NCI-H1694 treated with DMSO at 0.1 percent for 48 hours (cell line): ENCODE results near the gene DIDO1.
"Not testable (repeated sequence)": the region's sequence is repeated elsewhere in the genome, so short reads cannot be mapped to it uniquely, and the experiment has no call there.

Experiments used
- DNase-seq: peaks from one replicate; lab custom pipeline; 2025; lab: John Stamatoyannopoulos, UW

DIDO1 gene

DNA sequence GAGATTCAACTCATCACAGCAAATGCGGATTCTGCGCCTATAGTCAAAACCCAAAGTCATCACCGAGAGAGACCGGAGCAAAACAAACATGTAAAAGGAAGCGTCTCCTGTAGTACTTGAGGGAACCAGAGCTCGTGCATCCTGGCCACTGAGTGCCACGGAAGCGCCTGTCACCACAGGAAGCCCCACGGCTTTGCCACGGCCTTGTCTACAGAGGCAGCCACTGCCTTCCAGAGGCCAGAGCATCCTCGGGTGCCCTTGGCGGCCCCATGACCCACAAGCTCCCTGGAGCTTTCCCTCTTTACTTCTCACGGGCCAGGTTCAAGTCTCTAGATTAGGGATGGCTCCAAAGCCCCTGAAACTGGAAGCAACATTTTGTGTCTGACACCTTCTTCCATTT lies 72.2 kb downstream of the DIDO1 start:
- no peak for DNase-seq

DNA sequence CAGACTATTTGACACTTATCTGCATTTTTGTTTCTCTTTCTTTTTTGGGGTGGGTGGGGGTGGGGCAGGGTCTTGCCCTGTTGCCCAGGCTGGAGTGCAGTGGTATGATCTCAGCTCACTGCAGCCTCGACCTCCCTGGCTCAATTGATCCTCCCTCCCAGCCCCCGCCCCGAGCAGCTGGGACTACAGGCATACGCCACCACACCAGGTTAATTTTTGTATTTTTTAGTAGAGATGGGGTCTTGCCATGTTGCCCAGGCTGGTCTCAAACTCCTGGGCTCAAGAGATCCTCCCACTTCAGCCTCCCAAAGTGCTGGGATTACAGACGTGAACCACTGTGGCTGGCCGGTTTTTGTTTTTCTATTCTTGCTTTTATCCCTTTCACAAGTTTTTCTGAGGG lies 73.0 kb downstream of the DIDO1 start:
- DNase-seq: not testable (repeated sequence)

DNA sequence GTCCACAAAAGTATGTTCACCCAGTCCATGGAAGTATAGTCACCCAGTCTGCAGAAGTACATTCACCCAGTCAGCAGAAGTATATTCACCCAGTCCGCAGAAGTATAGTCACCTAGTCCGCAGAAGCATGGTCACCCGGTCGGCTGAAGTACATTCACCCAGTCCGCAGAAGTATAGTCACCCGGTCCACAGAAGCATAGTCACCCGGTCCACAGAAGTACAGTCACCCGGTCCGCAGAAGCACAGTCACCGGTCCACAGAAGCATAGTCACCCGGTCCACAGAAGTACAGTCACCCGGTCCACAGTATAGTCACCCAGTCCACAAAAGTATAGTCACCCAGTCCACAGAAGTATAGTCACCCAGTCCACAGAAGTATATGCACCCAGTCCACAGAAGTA lies 73.5 kb downstream of the DIDO1 start:
- DNase-seq: no peak

DNA sequence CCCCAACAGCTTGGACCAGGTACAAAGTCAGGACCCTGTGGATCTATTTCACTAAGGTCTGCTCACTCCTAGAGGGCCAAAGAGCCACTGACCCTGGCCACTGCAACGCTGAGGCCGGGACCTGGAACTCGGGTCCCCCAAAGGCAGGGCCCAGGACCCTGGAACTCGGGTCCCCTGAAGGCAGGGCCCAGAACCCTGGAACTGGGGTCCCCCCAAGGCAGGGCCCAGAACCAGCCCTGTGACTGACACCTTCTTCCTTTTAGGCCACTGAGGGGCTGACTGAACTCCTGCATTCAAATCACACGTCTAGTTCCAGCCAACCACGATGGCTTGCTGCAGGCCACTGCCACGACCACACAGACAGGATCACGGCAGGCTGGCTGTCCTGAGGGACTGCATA lies 74.1 kb downstream of the DIDO1 start:
- no peak for DNase-seq

DNA sequence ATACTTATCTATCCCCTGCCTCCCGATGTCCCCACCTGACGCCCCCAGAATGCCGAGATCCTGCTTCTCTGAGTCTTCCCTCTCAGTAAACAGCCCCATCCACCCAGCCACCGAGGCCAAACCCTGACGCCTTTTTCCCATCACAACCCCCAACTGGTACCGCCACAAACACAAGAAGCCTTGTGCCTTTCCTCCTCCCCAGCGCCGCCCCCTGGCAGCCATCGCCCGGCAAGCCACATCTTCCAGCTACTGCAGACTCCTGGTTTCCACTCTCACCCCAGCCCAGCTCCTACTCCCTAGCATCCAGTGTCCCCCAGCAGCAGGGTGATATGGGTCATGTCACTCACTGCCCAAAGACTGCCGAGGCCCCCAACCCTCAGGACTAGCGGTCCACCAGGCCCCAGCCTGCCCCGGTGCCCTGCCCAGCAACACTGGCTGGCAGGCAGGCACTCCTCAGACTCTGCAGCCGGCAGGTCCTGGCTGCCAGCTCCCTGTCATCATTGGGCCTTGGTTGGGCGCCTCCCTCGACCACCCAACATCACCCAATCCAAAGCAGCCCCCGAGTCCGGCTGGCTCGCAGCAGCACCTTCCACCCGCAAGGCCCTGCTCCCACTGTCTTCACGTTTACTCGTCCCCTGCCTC lies 75.9 kb downstream of the DIDO1 start:
- no peak for DNase-seq

DNA sequence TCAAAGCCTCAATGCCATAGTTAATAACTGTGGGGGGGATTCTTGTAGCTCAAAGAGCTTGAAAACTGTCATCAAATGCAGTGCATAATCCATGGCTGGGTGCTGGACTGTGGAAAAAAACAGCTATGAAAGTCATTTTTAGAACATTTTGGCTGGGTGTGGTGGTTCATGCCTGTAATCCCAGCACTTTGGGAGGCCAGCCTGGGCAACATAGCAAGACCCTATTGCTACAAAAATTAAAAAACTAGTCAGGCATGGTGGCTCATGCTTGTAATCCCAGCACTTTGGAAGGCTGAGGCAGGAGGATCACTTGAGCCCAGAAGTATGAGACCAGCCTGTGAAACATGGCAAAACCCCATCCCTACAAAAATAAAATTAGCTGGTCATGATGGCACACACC lies 76.9 kb downstream of the DIDO1 start:
- no peak for DNase-seq

DNA sequence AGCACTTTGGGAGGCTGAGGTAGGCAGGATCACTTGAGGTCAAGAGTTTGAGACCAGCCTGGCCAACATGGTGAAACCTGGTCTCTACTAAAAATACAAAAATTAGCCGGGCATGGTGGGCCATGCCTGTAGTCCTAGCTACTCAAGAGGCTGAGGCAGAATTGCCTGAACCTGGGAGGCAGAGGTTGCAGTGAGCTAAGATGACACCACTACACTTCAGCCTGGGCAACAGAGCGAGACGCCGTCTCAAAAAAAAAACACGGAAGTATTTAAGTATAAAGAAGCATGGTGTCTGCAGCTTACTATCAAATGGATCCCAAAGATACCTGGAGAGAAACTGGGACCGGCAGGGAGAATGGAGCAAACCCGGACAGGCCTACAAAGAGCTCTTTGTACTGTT lies 77.4 kb downstream of the DIDO1 start:
- DNase-seq: not testable (repeated sequence)

DNA sequence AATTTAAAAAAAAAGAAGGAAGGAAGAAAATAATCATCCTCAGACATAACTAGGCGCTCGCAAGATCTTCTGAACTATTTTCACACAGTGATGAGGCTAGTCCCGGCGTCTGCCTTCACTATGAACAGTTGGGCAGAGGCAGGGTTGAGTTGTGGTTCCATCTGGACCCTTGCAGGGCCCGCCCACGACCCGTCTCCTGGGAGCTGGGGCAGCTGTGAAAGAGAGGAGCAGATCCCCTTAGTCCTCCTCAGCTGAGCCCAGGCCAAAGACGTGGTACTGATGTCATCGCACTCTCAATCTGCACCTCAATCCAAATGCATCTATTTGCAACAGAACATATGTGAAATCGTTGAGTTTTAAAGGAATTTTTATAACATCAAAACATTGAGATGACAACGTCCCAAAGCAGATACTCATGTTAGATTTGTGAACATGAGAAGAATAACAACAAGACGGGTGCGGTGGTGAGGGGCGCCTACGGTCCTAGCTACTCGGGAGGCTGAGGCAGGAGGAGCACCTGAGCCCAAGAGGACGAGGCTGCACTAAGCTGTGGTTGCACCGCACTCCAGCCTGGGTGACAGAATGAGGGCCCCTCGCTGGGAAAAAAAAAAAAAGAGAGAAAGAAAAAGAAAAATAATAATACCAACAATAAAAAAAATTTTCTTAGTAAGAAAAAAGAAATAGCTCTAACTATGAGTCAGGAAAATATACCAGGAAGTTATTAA lies 80.0 kb downstream of the DIDO1 start:
- peak; percentile 89 for DNase-seq

DNA sequence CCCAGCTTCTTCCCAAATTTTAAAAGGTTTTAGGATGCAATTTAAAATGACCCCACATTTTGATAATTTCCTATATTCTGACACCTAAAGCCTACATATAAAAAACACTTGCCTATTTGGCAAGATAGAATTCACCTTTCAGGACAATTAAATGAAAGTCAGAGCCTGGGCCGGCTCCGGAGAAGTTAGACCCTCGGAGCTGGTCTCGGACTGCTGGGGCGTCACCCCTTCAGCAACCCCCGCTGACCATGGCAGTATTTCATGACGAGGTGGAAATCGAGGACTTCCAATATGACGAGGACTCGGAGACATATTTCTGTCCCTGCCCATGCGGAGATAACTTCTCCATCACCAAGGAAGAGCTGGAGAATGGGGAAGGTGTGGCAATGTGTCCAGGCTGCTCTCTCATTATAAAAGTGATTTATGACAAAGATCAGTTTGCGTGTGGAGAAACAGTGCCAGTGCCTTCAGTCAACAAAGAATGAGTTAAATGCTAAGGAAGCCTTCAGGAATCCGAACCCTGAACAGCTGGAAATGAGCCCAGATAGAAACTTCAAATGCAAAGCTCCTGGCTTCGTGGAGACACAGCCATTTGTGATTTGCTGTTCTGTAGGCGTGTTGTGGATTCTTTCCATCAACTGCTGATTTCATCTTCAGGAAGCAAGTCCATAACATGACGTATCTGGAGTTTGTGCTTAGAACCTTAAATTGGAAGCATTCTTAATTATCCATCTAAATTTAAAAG lies 80.7 kb downstream of the DIDO1 start:
- no peak for DNase-seq

DNA sequence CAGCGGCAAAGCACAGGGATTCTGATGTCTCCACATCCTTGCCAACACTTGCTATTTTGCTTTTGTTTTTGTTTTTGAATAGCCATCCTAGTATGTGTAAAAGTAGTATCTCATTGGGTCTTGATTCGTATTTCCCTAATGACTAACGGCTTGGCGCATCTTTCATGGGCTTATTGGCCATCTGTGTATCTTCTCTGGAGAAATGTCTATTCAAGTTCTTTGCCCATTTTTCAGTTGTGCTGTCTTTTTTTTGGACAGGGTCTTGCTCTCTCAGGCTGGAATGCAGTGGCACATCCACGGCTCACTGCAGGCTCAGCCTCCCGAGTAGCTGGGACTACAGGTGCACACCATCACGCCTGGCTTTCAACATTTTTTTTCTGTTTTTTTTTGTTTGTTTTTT lies 82.1 kb downstream of the DIDO1 start:
- DNase-seq: no peak

DNA sequence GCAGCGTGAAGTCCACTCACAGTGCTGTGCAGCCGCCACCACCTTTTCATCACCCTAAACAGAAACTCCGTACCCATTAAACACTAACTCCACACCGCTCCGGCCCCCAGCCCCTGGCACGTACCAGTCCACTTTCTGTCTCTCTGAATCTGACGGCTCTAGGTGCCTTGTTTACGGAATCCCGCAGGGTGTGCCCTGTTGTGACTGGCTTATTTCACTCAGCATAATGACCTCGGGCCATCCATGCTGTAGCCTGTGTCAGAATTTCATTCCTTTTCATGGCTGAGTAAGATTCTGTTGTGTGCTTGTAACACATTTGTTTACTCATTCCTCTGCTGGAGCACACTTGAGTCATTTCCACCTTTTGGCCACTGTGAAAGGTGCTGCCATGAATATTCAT lies 82.6 kb downstream of the DIDO1 start:
- no peak for DNase-seq

DNA sequence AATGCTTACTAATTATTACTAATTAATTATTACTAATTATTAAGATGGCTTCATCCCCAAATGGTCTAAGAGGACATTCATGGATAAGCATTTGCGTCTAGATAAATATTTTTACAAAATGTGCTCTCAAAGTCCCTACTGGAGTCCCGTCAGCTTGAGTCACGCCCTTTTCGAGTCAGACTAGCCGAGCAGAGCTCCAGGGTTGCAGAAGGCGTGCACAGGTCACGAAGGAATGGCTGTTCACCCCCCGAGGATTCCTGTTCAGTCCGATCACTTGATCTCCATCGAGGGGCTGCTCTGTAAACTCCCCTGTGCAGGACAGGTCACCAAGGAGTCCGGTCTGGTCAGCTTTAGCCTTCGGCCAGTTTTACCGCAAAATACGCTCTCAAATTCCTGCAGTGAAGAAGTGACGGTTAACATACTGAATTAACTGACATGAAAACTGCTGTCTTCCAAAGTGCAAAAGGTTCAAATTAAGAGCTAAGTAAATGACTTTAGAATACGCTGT lies 84.5 kb downstream of the DIDO1 start:
- DNase-seq: no peak

DNA sequence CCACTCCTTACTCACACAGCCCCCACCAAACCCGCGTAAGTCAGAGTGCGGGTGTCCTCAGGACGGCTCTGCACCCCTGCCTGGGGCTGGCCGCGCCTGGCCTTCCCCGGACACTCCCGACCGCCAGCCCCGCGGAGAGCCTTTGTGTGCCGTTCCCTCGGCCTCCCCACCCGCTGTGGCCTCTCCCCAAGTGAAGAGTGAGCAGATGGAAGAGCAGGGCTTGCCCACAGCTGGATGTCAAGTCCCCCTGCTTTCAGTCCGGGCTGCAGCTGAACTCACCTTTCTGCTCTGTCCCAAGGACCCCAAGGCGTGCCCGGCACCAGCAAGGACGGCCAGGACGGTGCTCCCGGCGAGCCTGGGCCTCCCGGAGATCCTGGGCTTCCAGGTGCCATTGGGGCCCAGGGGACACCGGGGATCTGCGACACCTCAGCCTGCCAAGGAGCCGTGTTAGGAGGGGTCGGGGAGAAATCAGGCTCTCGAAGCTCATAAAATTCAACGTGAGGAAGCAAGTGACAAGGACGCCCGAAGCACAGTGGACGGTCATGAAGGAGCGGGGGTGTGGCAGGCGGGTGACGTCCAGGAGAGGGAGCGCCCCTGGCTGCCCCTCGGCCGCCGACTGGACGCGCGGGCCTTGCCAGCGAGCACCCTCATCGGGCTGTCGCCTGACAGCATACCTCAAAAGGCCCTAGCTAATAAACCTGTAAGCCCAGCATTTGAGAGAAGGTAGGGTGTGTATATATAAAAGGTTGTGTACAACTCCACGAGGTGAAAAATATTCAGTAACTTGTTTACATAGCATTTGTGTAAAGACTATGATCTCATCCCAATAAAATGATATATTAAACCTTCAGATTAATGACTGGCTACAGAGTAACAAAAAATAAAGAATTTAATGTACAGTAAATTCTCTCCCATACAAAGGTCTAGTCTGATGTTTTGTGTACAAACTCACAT lies 85.8 kb downstream of the DIDO1 start:
- no peak for DNase-seq

DNA sequence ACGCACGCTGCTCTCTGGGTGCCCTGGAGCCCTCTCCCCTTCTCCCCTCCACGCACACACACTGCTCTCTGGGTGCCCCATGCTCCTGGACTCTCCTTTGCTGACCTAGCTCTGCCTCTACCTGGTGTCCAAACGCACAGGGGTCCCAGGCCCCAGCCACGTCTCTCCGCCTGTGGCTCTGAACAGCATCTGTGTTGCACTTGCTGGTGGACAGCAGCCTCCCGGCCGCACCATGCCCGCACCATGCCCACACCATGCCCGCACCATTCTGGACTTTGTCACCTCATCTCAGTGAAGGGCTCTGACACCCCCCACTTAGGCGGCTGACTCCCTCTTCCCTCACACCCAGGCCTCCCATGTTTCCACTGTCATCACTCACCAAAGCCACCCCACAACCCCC lies 86.5 kb downstream of the DIDO1 start:
- no peak for DNase-seq

DNA sequence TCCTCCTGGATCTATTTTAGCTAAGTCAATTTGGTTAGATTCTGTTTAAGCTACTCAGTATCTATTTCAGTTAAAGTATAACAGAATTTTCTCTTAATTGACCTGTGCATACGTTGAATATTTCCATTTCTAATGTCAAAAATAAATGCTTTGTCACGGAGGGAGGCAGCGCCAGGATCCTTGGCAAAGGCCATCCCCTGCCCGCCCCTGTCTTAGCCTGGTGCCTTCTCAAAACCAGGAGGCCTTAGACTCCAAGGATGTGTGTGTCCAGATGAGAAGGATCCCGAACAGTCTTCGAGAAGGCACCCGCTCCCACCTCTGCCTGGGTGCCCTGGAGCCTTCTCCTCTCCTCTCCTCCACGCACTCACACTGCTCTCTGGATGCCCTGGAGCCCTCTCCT lies 87.0 kb downstream of the DIDO1 start:
- DNase-seq: no peak

DNA sequence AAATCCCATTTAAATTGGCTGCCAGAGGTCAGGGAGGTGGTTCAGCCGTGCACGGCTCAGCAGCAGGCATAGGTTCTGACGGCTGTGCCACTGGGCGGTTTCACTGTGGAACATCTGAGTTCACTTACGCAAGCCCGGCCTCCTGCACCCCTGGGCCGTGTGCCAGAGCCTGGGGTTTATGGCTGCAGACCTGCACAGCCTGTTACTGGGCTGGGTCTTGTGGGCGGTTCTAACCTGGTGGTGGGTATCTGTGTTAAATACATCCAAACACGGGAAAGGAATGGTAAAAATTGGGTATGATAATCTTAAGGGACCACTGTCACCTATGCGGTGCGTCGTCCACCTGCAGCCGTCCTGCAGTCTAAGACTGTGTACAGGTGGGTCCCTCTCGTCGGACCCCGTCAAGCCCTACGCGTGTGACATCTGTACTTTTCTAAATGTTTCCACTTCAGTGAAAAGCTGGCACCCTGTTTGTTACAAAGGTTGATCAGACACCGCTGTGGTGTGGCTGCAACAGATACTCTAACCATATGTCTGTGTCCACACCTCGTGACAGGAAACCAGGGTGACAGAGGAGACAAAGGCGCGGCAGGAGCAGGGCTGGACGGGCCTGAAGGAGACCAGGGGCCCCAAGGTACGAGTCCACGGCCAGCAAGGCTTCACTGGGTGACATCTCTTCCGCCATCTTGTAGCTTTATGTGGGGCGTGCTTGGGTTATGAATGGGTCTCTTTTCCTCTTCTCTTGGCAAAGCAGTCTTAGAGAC lies 88.0 kb downstream of the DIDO1 start:
- DNase-seq: peak; percentile 85

DNA sequence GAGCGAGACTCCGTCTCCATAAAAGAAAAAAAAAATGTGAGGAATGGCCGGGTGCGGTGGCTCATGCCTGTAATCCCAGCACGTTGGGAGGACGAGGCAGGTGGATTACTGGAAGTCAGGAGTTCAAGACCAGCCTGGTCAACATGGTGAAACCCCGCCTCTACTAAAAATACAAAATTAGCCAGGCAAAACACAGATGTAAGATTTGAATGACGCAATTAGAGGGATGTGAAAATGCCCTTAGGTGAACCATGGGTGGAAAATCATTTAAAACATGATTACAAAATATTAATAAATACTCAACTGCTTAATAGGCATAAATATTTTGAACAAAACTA lies 88.5 kb downstream of the DIDO1 start:
- no peak for DNase-seq

DNA sequence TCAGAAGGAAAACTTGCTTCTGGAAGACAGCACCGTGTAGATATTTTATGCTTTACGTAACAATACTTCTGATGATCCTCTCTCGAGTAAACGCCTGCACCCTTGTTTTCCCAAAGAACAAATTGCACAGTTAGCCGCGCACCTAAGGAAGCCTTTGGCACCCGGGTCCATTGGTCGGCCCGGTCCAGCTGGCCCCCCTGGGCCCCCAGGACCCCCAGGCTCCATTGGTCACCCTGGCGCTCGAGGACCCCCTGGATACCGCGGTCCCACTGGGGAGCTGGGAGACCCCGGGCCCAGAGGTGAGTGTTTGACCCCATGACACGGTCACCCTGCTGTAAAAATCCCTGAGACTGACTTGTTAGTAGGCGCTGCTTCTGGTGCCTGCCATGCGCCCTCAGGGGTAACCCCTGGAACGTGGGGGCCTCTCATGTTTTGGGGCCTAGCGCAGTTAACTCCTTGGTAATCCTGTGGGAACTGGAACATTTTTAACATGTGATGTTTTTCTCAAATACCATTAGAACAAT lies 89.3 kb downstream of the DIDO1 start:
- DNase-seq: no peak

DNA sequence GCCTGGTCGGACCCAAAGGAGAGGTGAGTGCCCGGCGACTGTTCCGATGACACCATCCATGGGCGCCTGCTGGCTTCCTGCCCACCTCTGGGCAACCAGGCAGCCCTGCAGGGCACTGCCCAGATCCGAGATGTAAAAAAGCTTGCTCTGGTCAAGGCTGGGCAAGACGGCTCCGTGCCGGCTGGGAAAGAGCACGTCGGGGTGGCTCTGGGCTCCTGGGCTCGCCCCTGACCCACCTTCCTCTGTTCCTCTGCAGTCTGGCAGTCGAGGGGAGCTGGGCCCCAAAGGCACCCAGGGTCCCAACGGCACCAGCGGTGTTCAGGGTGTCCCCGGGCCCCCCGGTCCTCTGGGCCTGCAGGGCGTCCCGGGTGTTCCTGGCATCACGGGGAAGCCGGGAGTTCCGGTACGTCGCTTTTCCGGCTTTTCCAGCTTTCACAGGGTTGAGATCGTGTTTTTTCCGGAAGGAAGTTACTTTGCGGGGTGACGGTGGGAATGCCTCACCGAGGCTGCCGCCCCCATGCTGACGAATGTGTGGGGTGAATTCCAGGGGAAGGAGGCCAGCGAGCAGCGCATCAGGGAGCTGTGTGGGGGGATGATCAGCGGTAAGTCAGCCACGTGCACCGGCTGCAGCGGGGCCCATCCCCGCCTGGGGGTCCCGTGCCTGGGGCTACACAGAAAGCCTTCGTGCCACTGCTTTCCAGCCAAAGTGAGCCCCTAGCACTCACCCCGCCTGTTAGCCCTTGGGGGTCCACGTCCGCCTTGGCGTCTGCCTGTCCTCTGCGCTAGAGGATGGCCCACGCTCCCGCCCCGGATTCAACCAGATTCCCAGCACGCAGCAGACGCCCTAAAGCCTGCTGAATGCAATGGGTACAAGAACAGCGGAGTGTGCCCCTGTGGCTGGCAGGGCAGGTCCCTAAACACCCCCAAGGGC lies 90.1 kb downstream of the DIDO1 start:
- DNase-seq: no peak
